Endodermal cell (in vitro differentiated cells): ENCODE results near the gene GPR37L1. TPM values are rescaled to one million over a fixed set of nuclear protein-coding genes. Genes with fewer than 3 reads are reported as not detected.

Source experiments
- DNase-seq: peaks from one replicate; pipeline ENCODE4 v3.0.0-alpha.2; 2017
- H3K27ac ChIP-seq: 2 replicates; pipeline ENCODE4 v1.5.1; 2013; ENCODE audit warnings: mild to moderate bottlenecking, low read depth, low read length, moderate library complexity
- H3K27me3 ChIP-seq: 2 replicates; pipeline ENCODE4 v1.6.1; 2013; ENCODE audit warnings: mild to moderate bottlenecking, low read length, moderate library complexity; ENCODE audit not compliant: insufficient read depth, control insufficient read depth, poor library complexity, severe bottlenecking
- H3K36me3 ChIP-seq: 2 replicates; pipeline ENCODE4 v1.7.0; 2013; ENCODE audit warnings: mild to moderate bottlenecking, low read length, moderate library complexity; ENCODE audit not compliant: control insufficient read depth, insufficient read depth
- H3K4me1 ChIP-seq: one replicate; pipeline ENCODE4 v1.7.0; 2013; ENCODE audit warnings: low read length; ENCODE audit not compliant: control insufficient read depth, insufficient read depth
- H3K4me3 ChIP-seq: 2 replicates; pipeline ENCODE4 v1.5.1; 2013; ENCODE audit warnings: mild to moderate bottlenecking, low read length, moderate library complexity
- H3K9ac ChIP-seq: 2 replicates; pipeline ENCODE4 v1.6.1; 2013; ENCODE audit warnings: mild to moderate bottlenecking, low read length, moderate library complexity; ENCODE audit not compliant: poor library complexity, severe bottlenecking; ENCODE audit errors: extremely low read depth
- H3K9me3 ChIP-seq: 2 replicates; pipeline ENCODE4 v1.6.1; 2013; ENCODE audit warnings: mild to moderate bottlenecking, low read length, moderate library complexity; ENCODE audit not compliant: control insufficient read depth
- H3K27ac Mint-ChIP-seq: 2 replicates; pipeline ENCODE4 v1.8.0; 2020; ENCODE audit warnings: mixed read lengths
- H3K27me3 Mint-ChIP-seq: 2 replicates; pipeline ENCODE4 v1.8.0; 2021; ENCODE audit warnings: mild to moderate bottlenecking, mixed read lengths; ENCODE audit not compliant: insufficient read depth
- H3K36me3 Mint-ChIP-seq: 2 replicates; pipeline ENCODE4 v1.8.0; 2020; ENCODE audit warnings: low read depth, mixed read lengths
- H3K4me1 Mint-ChIP-seq: 2 replicates; pipeline ENCODE4 v1.8.0; 2020; ENCODE audit warnings: mixed read lengths
- H3K4me3 Mint-ChIP-seq: 2 replicates; pipeline ENCODE4 v1.8.0; 2020; ENCODE audit warnings: mild to moderate bottlenecking, moderate library complexity, mixed read lengths
- H3K9me3 Mint-ChIP-seq: 2 replicates; pipeline ENCODE4 v1.8.0; 2020; ENCODE audit warnings: mild to moderate bottlenecking, mixed read lengths
- CTCF ChIP-seq: fragments of 200-600 bp; sonication (generic); conservative IDR thresholded peaks from 2 replicates; pipeline ENCODE4 v1.5.0; 2021; ENCODE audit warnings: antibody characterized with exemption, mild to moderate bottlenecking
- WGBS, 2 experiments: methylation state at CpG; one replicate each; pipeline versions ENCODE4 v1.1.5 to v1.1.7; 2013; ENCODE audit warnings: missing lambda C conversion rate in 2 of 2, mixed read lengths in 1 of 2; ENCODE audit not compliant: insufficient coverage in 1 of 2, insufficient read length in 1 of 2; 5-methylcytosine and 5-hydroxymethylcytosine counted together
- total RNA-seq, 2 donors: library from RNA; stranded (reverse); fragmentation: NEBNext Ultra II Directional in 1 of 2; extraction: Animal tissue kit (Norgen Biotek cat#: 25700) in 1 of 2; gene quantifications; 2 replicates in 1 of 2; 3 replicates in 1 of 2; pipeline ENCODE4 v1.2.1, GENCODE V29; 2021

The GPR37L1 gene
- total RNA-seq, 2 donors from 2014 or later = 0.04 TPM; not detected in 1

GRCh38 chr1:202148391-202148790 is 25.7 kb downstream of the GPR37L1 start:
- peaks cover 9% of the 10 kb centered on the region for H3K4me1 Mint-ChIP-seq
- no peak for DNase-seq
- no peaks in the 10 kb centered on the region for H3K9me3 Mint-ChIP-seq
- Histone ChIP-seq H3K27ac (no peak overlapping the region), H3K36me3 (no peaks in the 10 kb centered on the region), H3K9ac (no peak overlapping the region), H3K4me1 (no peaks in the 10 kb centered on the region), H3K27me3 (no peaks in the 10 kb centered on the region), H3K4me3 (no peak overlapping the region), H3K9me3 (no peaks in the 10 kb centered on the region)
- 91 to 100% methylated on average over 2 to 4 of the region's 4 CpGs for WGBS, 2 experiments
- no peak overlapping the region for H3K27ac Mint-ChIP-seq
- no peaks in the 10 kb centered on the region for H3K36me3 Mint-ChIP-seq
- peaks cover 8% of the 10 kb centered on the region for H3K27me3 Mint-ChIP-seq
- H3K4me3 Mint-ChIP-seq = no peak overlapping the region
- TF ChIP-seq CTCF = no peak

- DNase-seq = no peak
- no peaks in the 10 kb centered on the region for H3K36me3 ChIP-seq
- 92 to 100% methylated on average over 2 to 4 of the region's 4 CpGs for WGBS, 2 experiments
Measured at GRCh38 chr1:202149566-202149965, 26.8 kb downstream of the GPR37L1 start.

GRCh38 chr1:202150187-202150586 is 27.5 kb downstream of the GPR37L1 start:
- H3K4me1 ChIP-seq = no peaks in the 10 kb centered on the region
- no peak for DNase-seq
- TF ChIP-seq CTCF = no peak
- H3K4me3 ChIP-seq = no peak overlapping the region
- H3K4me3 Mint-ChIP-seq = no peak overlapping the region
- 95 to 96% methylated on average over 4 to 9 of the region's 9 CpGs for WGBS, 2 experiments
- H3K36me3 Mint-ChIP-seq = no peaks in the 10 kb centered on the region
- H3K9me3 Mint-ChIP-seq = no peaks in the 10 kb centered on the region
- peaks cover 8% of the 10 kb centered on the region for H3K4me1 Mint-ChIP-seq
- no peak overlapping the region for H3K9ac ChIP-seq
- H3K9me3 ChIP-seq = no peaks in the 10 kb centered on the region
- H3K36me3 ChIP-seq = no peaks in the 10 kb centered on the region
- H3K27ac Mint-ChIP-seq = no peak overlapping the region
- H3K27ac ChIP-seq = no peak overlapping the region
- no peaks in the 10 kb centered on the region for H3K27me3 ChIP-seq
- peaks cover 7% of the 10 kb centered on the region for H3K27me3 Mint-ChIP-seq

More at GRCh38 chr1:202149566-202149965, 26.8 kb downstream of the GPR37L1 start:
- Mint-ChIP-seq H3K4me3 (no peak overlapping the region), H3K9me3 (no peaks in the 10 kb centered on the region), H3K36me3 (no peaks in the 10 kb centered on the region), H3K4me1 (peaks cover 6% of the 10 kb centered on the region), H3K27me3 (peaks cover 8% of the 10 kb centered on the region), H3K27ac (no peak overlapping the region)
- no peak overlapping the region for H3K4me3 ChIP-seq
- no peak overlapping the region for H3K9ac ChIP-seq
- H3K27me3 ChIP-seq = no peaks in the 10 kb centered on the region
- TF ChIP-seq CTCF = no peak
- no peak overlapping the region for H3K27ac ChIP-seq
- H3K4me1 ChIP-seq = no peaks in the 10 kb centered on the region
- H3K9me3 ChIP-seq = no peaks in the 10 kb centered on the region
